Subcutaneous adipose tissue (tissue), 4 donors: ENCODE data around the gene RANBP2. TPM values are rescaled to one million over a fixed set of nuclear protein-coding genes. Genes with fewer than 3 reads are reported as not detected.

Source experiments
- CTCF ChIP-seq: fragments of 450-650 bp; IDR thresholded peaks from one replicate; pipeline ENCODE4 v1.5.1; 2016; ENCODE audit warnings: low read depth, mild to moderate bottlenecking, control low read depth, antibody characterized with exemption, moderate library complexity
- total RNA-seq, 4 donors: library from RNA; depleted of rRNA; stranded (reverse); fragments of >200 nt; gene quantifications; one replicate each; pipeline ENCODE4 v1.1.0, GENCODE V29; 2016

RANBP2 gene
- total RNA-seq = 100 to 1,000 TPM in 1 of 4 donors, 10 to 100 TPM in 3; 55.4 to 101 (median 76.1) TPM

- TF ChIP-seq CTCF = no peak
Observed at GRCh38 chr2:108719149-108720044, at the start of gene RANBP2. Gene RANBP2, plus strand, starts transcription at chr2:108719482. Its CDS starts 125 bp downstream, at chr2:108719607.

GRCh38 chr2:108691447-108691846 lies 27.8 kb upstream of the RANBP2 start:
- TF ChIP-seq CTCF = no peak

- TF ChIP-seq CTCF = no peak
Observed at GRCh38 chr2:108701208-108701607, 18.1 kb upstream of the RANBP2 start.

GRCh38 chr2:108701806-108702205 lies 17.5 kb upstream of the RANBP2 start:
- no peak for TF ChIP-seq CTCF

- TF ChIP-seq CTCF = no peak
Observed at GRCh38 chr2:108704871-108705270, 14.4 kb upstream of the RANBP2 start.

GRCh38 chr2:108707300-108707699 lies 12.0 kb upstream of the RANBP2 start:
- TF ChIP-seq CTCF = no peak

GRCh38 chr2:108776475-108776874 lies 57.2 kb downstream of the RANBP2 start:
- no peak for TF ChIP-seq CTCF
